ENCODE results near the gene LAS1L.
"Not testable (repeated sequence)": the region's sequence is repeated elsewhere in the genome, so short reads cannot be mapped to it uniquely, and the experiment has no call there.

LAS1L gene

GRCh38 chrX:65488495-65488894 is 46.1 kb downstream of the LAS1L start:
- H3K27me3 ChIP-seq (ENCODE audit: low read depth, low read length): no peaks in the 10 kb centered on the region
- H3K9me3 ChIP-seq (ENCODE audit: insufficient read depth, low read length): no peaks in the 10 kb centered on the region
- H3K4me1 ChIP-seq (ENCODE audit: low read length): no peaks in the 10 kb centered on the region
- no peaks in the 10 kb centered on the region for H4K20me1 ChIP-seq (ENCODE audit: insufficient read depth, low read length)
- no peak overlapping the region for H3K27ac ChIP-seq (ENCODE audit: low read length)
- TF ChIP-seq EZH2phosphoT487 (IDR thresholded peaks at IDR 0.05; ENCODE audit: low read depth): no peak
- TF ChIP-seq, protein P1, sequence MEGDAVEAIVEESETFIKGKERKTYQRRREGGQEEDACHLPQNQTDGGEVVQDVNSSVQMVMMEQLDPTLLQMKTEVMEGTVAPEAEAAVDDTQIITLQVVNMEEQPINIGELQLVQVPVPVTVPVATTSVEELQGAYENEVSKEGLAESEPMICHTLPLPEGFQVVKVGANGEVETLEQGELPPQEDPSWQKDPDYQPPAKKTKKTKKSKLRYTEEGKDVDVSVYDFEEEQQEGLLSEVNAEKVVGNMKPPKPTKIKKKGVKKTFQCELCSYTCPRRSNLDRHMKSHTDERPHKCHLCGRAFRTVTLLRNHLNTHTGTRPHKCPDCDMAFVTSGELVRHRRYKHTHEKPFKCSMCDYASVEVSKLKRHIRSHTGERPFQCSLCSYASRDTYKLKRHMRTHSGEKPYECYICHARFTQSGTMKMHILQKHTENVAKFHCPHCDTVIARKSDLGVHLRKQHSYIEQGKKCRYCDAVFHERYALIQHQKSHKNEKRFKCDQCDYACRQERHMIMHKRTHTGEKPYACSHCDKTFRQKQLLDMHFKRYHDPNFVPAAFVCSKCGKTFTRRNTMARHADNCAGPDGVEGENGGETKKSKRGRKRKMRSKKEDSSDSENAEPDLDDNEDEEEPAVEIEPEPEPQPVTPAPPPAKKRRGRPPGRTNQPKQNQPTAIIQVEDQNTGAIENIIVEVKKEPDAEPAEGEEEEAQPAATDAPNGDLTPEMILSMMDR (IDR thresholded peaks at IDR 0.05; ENCODE audit: low read depth, low read length): no peak
- no peak overlapping the region for H3K9ac ChIP-seq (ENCODE audit: low read length)
- H2AFZ ChIP-seq (ENCODE audit: low read depth, low read length): no peak overlapping the region
- H3K36me3 ChIP-seq (replicated peaks; ENCODE audit: low read depth, low read length): no peaks in the 10 kb centered on the region
- no peak overlapping the region for H3K4me3 ChIP-seq (ENCODE audit: low read length)
- H3K79me2 ChIP-seq (ENCODE audit: low read length): no peaks in the 10 kb centered on the region
- H3K4me2 ChIP-seq (ENCODE audit: low read length): no peak overlapping the region

GRCh38 chrX:65480960-65481359 is 53.6 kb downstream of the LAS1L start:
- no peaks in the 10 kb centered on the region for H3K9me3 ChIP-seq (ENCODE audit: insufficient read depth, low read length)
- TF ChIP-seq, protein P1 (IDR thresholded peaks at IDR 0.05; ENCODE audit: low read depth, low read length): no peak
- TF ChIP-seq EZH2phosphoT487 (IDR thresholded peaks at IDR 0.05; ENCODE audit: low read depth): no peak
- no peaks in the 10 kb centered on the region for H3K27me3 ChIP-seq (ENCODE audit: low read depth, low read length)
- no peaks in the 10 kb centered on the region for H3K36me3 ChIP-seq (replicated peaks; ENCODE audit: low read depth, low read length)
- no peak overlapping the region for H2AFZ ChIP-seq (ENCODE audit: low read depth, low read length)
- H4K20me1 ChIP-seq (ENCODE audit: insufficient read depth, low read length): no peaks in the 10 kb centered on the region
- no peak overlapping the region for H3K4me3 ChIP-seq (ENCODE audit: low read length)
- H3K4me2 ChIP-seq (ENCODE audit: low read length): no peak overlapping the region
- H3K79me2 ChIP-seq (ENCODE audit: low read length): no peaks in the 10 kb centered on the region
- H3K4me1 ChIP-seq (ENCODE audit: low read length): no peaks in the 10 kb centered on the region
- H3K27ac ChIP-seq (ENCODE audit: low read length): no peak overlapping the region
- no peak overlapping the region for H3K9ac ChIP-seq (ENCODE audit: low read length)

DNA sequence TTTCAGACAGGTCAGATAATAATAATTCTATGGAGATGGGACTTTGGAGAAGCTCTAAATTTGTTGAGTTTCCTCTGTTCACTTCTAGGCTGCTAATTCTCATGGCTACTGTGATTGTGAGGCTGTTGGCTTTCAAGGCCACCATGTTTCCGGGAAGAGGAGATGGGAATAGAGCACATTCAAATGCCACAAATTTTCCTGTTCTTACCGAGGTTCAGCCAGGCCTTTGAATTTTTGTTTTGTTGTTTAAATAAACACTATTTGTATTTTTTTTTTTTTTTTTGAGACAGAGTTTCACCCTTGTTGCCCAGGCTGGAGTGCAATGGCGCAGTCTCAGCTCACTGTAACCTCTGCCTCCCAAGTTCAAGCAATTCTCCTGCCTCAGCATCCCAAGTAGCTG is 55.5 kb downstream of the LAS1L start:
- not testable (repeated sequence) for H3K36me3 ChIP-seq (replicated peaks; ENCODE audit: low read depth, low read length); H3K9me3 ChIP-seq (ENCODE audit: insufficient read depth, low read length); H3K4me2 ChIP-seq (ENCODE audit: low read length); H3K4me3 ChIP-seq (ENCODE audit: low read length); H3K27me3 ChIP-seq (ENCODE audit: low read depth, low read length); H2AFZ ChIP-seq (ENCODE audit: low read depth, low read length); H3K4me1 ChIP-seq (ENCODE audit: low read length); H3K9ac ChIP-seq (ENCODE audit: low read length); H3K79me2 ChIP-seq (ENCODE audit: low read length); H4K20me1 ChIP-seq (ENCODE audit: insufficient read depth, low read length); H3K27ac ChIP-seq (ENCODE audit: low read length)

DNA sequence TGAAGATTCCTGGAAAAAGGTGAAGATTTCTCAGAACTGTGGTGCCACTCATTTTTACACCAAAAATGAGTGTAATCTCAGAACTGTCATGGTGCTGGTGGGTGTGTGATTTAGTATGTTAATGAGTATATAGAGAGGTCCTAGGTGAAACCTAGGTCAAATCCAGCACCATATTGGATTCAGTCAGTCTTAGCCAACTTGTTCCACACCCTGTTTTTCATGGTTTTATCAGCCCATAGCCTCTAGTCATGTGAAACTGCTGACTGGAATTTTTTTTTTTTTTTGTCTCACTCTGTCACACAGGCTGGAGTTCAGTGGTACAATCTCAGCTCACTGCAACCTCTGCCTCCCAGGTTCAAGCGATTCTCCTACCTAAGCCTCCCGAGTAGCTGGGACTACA is 58.0 kb downstream of the LAS1L start:
- Histone ChIP-seq H3K4me2 (ENCODE audit: low read length) (no peak overlapping the region), H2AFZ (ENCODE audit: low read depth, low read length) (no peak overlapping the region), H3K36me3 (replicated peaks; ENCODE audit: low read depth, low read length) (no peaks in the 10 kb centered on the region), H4K20me1 (ENCODE audit: insufficient read depth, low read length) (no peaks in the 10 kb centered on the region), H3K9me3 (ENCODE audit: insufficient read depth, low read length) (no peaks in the 10 kb centered on the region), H3K79me2 (ENCODE audit: low read length) (no peaks in the 10 kb centered on the region), H3K9ac (ENCODE audit: low read length) (no peak overlapping the region), H3K4me3 (ENCODE audit: low read length) (no peak overlapping the region), H3K27me3 (ENCODE audit: low read depth, low read length) (no peaks in the 10 kb centered on the region), H3K4me1 (ENCODE audit: low read length) (no peaks in the 10 kb centered on the region), H3K27ac (ENCODE audit: low read length) (no peak overlapping the region)
- TF ChIP-seq, protein P1 (IDR thresholded peaks at IDR 0.05; ENCODE audit: low read depth, low read length): no peak
- TF ChIP-seq EZH2phosphoT487 (IDR thresholded peaks at IDR 0.05; ENCODE audit: low read depth): no peak

GRCh38 chrX:65463550-65463949 is 71.0 kb downstream of the LAS1L start:
- H3K27ac ChIP-seq (ENCODE audit: low read length): no peak overlapping the region
- H3K9ac ChIP-seq (ENCODE audit: low read length): no peak overlapping the region
- H2AFZ ChIP-seq (ENCODE audit: low read depth, low read length): no peak overlapping the region

More at GRCh38 chrX:65463550-65463949, 71.0 kb downstream of the LAS1L start:
- H3K36me3 ChIP-seq (replicated peaks; ENCODE audit: low read depth, low read length): no peaks in the 10 kb centered on the region
- no peaks in the 10 kb centered on the region for H3K27me3 ChIP-seq (ENCODE audit: low read depth, low read length)
- H3K4me1 ChIP-seq (ENCODE audit: low read length): no peaks in the 10 kb centered on the region
- TF ChIP-seq, protein P1 (IDR thresholded peaks at IDR 0.05; ENCODE audit: low read depth, low read length): no peak
- TF ChIP-seq EZH2phosphoT487 (IDR thresholded peaks at IDR 0.05; ENCODE audit: low read depth): no peak
- no peaks in the 10 kb centered on the region for H4K20me1 ChIP-seq (ENCODE audit: insufficient read depth, low read length)
- no peaks in the 10 kb centered on the region for H3K79me2 ChIP-seq (ENCODE audit: low read length)
- no peaks in the 10 kb centered on the region for H3K9me3 ChIP-seq (ENCODE audit: insufficient read depth, low read length)
- no peak overlapping the region for H3K4me2 ChIP-seq (ENCODE audit: low read length)
- H3K4me3 ChIP-seq (ENCODE audit: low read length): no peak overlapping the region
